ENCODE data around the gene C19orf18. TPM values are rescaled to one million over a fixed set of nuclear protein-coding genes. Genes with fewer than 3 reads are reported as not detected.

C19orf18 gene
- total RNA-seq (2014; rRNA removed) (0.40 TPM in 1 of 2 replicates, not detected in the other), Bru-seq, nascent RNA (percentile 50 among the genes with signal in this experiment), BruChase-seq, experiment 1, labeled RNA remaining after a 6-hour chase (percentile 71 among the genes with signal in this experiment), BruChase-seq, experiment 2, labeled RNA remaining after a 2-hour chase (percentile 76 among the genes with signal in this experiment)
- long read RNA-seq, partial matches to known transcripts: 11 of 12 reads
- long read RNA-seq, other reads (novel, unspliced or antisense): 1 of 12 reads

DNA sequence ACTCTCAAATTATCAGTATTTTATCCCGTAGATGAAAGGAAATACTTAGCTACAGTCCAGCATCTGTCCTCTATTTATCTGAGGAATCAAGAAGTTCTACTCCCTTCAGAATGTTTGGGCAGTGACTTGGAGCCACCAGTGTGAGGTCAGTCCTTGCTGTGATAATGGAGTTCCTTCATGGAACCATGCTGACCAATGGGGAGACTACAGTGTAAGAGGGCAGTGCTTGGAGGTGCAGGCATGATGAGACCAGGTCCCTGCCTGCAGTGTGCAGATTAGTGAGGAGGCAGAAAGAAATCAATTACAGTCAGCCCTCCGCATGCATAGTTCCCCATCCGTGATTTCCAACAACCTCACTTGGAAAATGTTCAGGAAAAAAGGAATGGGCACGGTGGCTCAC is at the start of gene C19orf18:
C19orf18 (minus strand) TSS at position 101 of the 400 bp plus-strand sequence. CDS start 102 bp downstream, outside the sequence.
- POLR2A ChIA-PET (ENCODE audit: unreplicated experiment): no interaction called here
- intact Hi-C loops (cut with micrococcal nuclease): no loop called here

DNA sequence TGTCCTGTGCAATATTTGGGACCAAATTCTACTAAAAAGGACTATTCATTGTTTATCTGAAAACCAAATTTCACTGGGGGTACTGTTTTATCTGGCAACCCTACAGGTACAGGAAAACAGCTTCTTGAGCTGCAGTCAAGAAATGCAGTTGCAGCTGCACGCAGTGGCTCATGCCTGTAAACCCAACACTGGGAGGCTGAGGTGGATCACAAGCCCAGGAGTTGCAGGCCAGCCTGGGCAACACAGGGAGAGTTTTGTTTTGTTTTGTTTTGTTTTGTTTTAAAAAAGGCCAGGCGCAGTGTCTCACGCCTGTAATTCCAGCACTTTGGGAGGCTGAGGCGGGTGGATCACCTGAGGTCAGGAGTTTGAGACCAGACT is 47.9 kb upstream of the C19orf18 start:
- Histone ChIP-seq H2AFZ (ENCODE audit: low read length) (no peak overlapping the region), H3K9me3 (ENCODE audit: low read length) (peaks cover 61% of the 10 kb centered on the region), H3K4me2 (ENCODE audit: low read length) (no peak overlapping the region), H3K9me2 (replicated peaks; ENCODE audit: low read length) (no peaks in the 10 kb centered on the region), H3K27me3 (ENCODE audit: low read length) (no peaks in the 10 kb centered on the region), H3K27ac (ENCODE audit: low read length) (no peak overlapping the region), H3K4me1 (ENCODE audit: insufficient read depth, low read length) (no peaks in the 10 kb centered on the region), H3K36me3 (ENCODE audit: low read depth, low read length) (no peaks in the 10 kb centered on the region; the same call in 1 of the 2 replicates), H3F3A (ENCODE audit: low read length, unreplicated experiment) (no peaks in the 10 kb centered on the region), H4K20me1 (ENCODE audit: low read length) (no peaks in the 10 kb centered on the region), H3K79me2 (ENCODE audit: low read length) (no peaks in the 10 kb centered on the region), H3K9ac (ENCODE audit: low read length) (no peak overlapping the region), H3K4me3 (ENCODE audit: low read length) (no peak overlapping the region)
- ChIA-PET POLR2A (ENCODE audit: unreplicated experiment) (no interaction called here), CTCF (no interaction called here)
- DNase-seq: no peak
- intact Hi-C loops (cut with micrococcal nuclease): no loop called here
- ATAC-seq: no peak
- TF ChIP-seq EZH2 (IDR thresholded peaks at IDR 0.05; ENCODE audit: low read length, unreplicated experiment) (no peak), EZH2phosphoT487 (IDR thresholded peaks at IDR 0.05; ENCODE audit: borderline replicate concordance, low read length) (no peak)
- TF ChIP-seq, protein P1, sequence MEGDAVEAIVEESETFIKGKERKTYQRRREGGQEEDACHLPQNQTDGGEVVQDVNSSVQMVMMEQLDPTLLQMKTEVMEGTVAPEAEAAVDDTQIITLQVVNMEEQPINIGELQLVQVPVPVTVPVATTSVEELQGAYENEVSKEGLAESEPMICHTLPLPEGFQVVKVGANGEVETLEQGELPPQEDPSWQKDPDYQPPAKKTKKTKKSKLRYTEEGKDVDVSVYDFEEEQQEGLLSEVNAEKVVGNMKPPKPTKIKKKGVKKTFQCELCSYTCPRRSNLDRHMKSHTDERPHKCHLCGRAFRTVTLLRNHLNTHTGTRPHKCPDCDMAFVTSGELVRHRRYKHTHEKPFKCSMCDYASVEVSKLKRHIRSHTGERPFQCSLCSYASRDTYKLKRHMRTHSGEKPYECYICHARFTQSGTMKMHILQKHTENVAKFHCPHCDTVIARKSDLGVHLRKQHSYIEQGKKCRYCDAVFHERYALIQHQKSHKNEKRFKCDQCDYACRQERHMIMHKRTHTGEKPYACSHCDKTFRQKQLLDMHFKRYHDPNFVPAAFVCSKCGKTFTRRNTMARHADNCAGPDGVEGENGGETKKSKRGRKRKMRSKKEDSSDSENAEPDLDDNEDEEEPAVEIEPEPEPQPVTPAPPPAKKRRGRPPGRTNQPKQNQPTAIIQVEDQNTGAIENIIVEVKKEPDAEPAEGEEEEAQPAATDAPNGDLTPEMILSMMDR (conservative IDR thresholded peaks at IDR 0.05; ENCODE audit: low read depth, low read length): no peak
- no TSS peak for BruUV-seq (replicated peaks)

More for the DNA sequence above, at the start of gene C19orf18:
- ATAC-seq: no peak
- Histone ChIP-seq H2AFZ (ENCODE audit: low read length) (no peak within 1 kb of the TSS), H3K9me3 (ENCODE audit: low read length) (peaks cover 81% of the 10 kb centered on the region), H4K20me1 (ENCODE audit: low read length) (no peaks in the 10 kb centered on the region), H3K9ac (ENCODE audit: low read length) (no peak within 1 kb of the TSS), H3K79me2 (ENCODE audit: low read length) (no peaks in the 10 kb centered on the region), H3K4me2 (ENCODE audit: low read length) (no peak within 1 kb of the TSS), H3K4me3 (ENCODE audit: low read length) (no peak within 1 kb of the TSS; the same call in 1 of the 2 replicates), H3K36me3 (ENCODE audit: low read depth, low read length) (peaks cover 36% of the 10 kb centered on the region), H3K27ac (ENCODE audit: low read length) (no peak within 1 kb of the TSS), H3K9me2 (replicated peaks; ENCODE audit: low read length) (no peaks in the 10 kb centered on the region), H3K4me1 (ENCODE audit: insufficient read depth, low read length) (no peaks in the 10 kb centered on the region), H3F3A (ENCODE audit: low read length, unreplicated experiment) (no peaks in the 10 kb centered on the region), H3K27me3 (ENCODE audit: low read length) (no peaks in the 10 kb centered on the region)
- CTCF ChIA-PET: no interaction called here
- TF ChIP-seq EZH2phosphoT487 (IDR thresholded peaks at IDR 0.05; ENCODE audit: borderline replicate concordance, low read length) (no peak), EZH2 (IDR thresholded peaks at IDR 0.05; ENCODE audit: low read length, unreplicated experiment) (no peak)
- TF ChIP-seq, protein P1 (conservative IDR thresholded peaks at IDR 0.05; ENCODE audit: low read depth, low read length): no peak
- no peak for DNase-seq
- BruUV-seq (replicated peaks): no TSS peak

DNA sequence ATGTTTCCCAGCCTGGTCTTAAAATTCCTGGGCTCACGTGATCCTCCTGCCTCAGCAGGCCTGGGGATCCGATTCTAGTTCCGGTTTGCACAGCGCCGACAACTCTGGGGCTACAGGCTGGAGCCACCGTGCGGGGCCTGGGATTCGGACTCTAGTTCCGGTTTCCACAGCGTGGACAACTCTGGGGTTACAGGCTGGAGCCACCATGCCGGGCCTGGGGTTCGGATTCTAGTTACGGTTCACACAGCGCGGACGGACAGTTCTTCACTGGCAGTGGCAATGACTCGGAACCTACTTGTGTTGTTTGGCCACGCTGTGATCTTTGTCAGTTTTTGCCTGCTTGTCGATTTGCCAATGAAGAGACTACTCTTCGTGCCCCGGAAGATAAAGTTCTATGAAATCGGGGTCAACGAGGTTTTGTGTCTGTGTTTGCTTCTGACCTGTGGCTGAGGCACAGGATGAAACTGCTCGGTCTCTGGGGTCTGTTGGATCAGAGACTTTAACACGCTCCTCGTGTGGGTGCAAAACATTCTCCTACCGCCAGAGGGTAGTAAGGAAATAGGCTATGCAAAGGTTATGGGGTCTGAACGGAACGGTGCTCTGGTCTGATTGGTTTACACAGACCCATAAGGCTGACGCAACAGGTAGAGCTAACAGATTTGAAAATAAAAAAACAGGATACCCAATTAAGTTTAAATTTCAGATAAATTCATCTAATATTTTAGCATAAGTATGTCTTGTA is 47.4 kb upstream of the C19orf18 start:
- no peaks in the 10 kb centered on the region for H3K79me2 ChIP-seq (ENCODE audit: low read length)
- intact Hi-C loops (cut with micrococcal nuclease): no loop called here
- H3F3A ChIP-seq (ENCODE audit: low read length, unreplicated experiment): no peaks in the 10 kb centered on the region
- DNase-seq (no peak), ATAC-seq (no peak)
- ChIA-PET POLR2A (ENCODE audit: unreplicated experiment) (no interaction called here), CTCF (no interaction called here)
- no peaks in the 10 kb centered on the region for H3K9me2 ChIP-seq (replicated peaks; ENCODE audit: low read length)
- no peaks in the 10 kb centered on the region; the same call in 1 of the 2 replicates for H3K36me3 ChIP-seq (ENCODE audit: low read depth, low read length)
- no peaks in the 10 kb centered on the region for H4K20me1 ChIP-seq (ENCODE audit: low read length)
- H3K4me1 ChIP-seq (ENCODE audit: insufficient read depth, low read length): no peaks in the 10 kb centered on the region
- H3K4me3 ChIP-seq (ENCODE audit: low read length): no peak overlapping the region
- H3K9ac ChIP-seq (ENCODE audit: low read length): no peak overlapping the region
- no peak for TF ChIP-seq EZH2 (IDR thresholded peaks at IDR 0.05; ENCODE audit: low read length, unreplicated experiment)
- no peak for TF ChIP-seq EZH2phosphoT487 (IDR thresholded peaks at IDR 0.05; ENCODE audit: borderline replicate concordance, low read length)
- TF ChIP-seq, protein P1 (conservative IDR thresholded peaks at IDR 0.05; ENCODE audit: low read depth, low read length): peak; percentile 29; the same call in 1 of the 2 replicates
- BruUV-seq (replicated peaks): no TSS peak
- peaks cover 63% of the 10 kb centered on the region for H3K9me3 ChIP-seq (ENCODE audit: low read length)
- H2AFZ ChIP-seq (ENCODE audit: low read length): no peak overlapping the region
- no peak overlapping the region for H3K4me2 ChIP-seq (ENCODE audit: low read length)
- H3K27ac ChIP-seq (ENCODE audit: low read length): no peak overlapping the region
- H3K27me3 ChIP-seq (ENCODE audit: low read length): no peaks in the 10 kb centered on the region

Data from PC-3 (cell line).